ENCODE measurements around the gene LYRM7.

DNA sequence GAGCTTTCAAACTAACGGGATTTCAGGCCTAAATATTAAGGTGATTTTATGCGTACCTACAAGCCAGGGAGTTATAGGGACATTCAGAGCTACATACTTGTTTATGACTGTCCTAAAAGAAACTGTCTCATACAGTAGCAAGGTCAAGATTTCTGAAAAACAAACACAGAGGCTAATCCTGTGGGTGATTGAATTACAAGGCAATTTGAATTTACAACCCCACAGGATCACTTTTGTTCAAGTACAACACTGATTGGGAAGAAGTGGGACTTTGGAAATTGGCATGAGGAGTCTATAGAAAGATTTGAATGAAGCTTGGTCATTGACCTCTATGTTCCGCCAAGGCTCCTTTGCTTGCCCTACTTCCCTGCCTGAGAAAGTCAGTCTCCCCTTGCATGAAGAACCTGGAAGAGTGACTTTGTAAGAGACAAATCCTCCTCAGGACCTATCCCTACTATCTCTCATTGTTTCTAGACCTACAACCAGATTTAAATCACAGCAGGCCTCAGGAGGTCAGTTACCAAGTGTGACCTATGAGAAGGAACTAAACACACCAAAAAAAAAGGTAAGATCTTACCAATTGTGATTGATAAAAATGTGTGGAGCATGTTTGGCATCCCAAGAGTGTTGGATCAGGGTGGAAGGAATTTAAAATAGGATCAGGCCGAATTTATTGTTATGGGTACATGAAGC, 54.7 kb downstream of the LYRM7 start:
- TF ChIP-seq POLR2A (IDR thresholded peaks at IDR 0.05): no peak
- TF ChIP-seq, protein P1, sequence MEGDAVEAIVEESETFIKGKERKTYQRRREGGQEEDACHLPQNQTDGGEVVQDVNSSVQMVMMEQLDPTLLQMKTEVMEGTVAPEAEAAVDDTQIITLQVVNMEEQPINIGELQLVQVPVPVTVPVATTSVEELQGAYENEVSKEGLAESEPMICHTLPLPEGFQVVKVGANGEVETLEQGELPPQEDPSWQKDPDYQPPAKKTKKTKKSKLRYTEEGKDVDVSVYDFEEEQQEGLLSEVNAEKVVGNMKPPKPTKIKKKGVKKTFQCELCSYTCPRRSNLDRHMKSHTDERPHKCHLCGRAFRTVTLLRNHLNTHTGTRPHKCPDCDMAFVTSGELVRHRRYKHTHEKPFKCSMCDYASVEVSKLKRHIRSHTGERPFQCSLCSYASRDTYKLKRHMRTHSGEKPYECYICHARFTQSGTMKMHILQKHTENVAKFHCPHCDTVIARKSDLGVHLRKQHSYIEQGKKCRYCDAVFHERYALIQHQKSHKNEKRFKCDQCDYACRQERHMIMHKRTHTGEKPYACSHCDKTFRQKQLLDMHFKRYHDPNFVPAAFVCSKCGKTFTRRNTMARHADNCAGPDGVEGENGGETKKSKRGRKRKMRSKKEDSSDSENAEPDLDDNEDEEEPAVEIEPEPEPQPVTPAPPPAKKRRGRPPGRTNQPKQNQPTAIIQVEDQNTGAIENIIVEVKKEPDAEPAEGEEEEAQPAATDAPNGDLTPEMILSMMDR (IDR thresholded peaks at IDR 0.05): no peak
